Measurements from ENCODE around the gene RGS12. TPM values are rescaled to one million over a fixed set of nuclear protein-coding genes. Genes with fewer than 3 reads are reported as not detected.

The RGS12 gene
- total RNA-seq, 1 donor from 2014 or later, result 64.8 TPM

GRCh38 chr4:3311095-3311372 is 18.2 kb downstream of the RGS12 start:
- no peak overlapping the region for H3K4me3 ChIP-seq
- H3K27ac ChIP-seq, result no peak overlapping the region
- TF ChIP-seq CTCF (IDR thresholded peaks at IDR 0.05) (no peak), POLR2A (IDR thresholded peaks at IDR 0.05) (no peak), POLR2AphosphoS5 (IDR thresholded peaks at IDR 0.05; ENCODE audit: insufficient read depth in 1 of 2, low read depth in 1 of 2) (no peak)
- DNase-seq (ENCODE audit: extremely low spot score in 2 of 2), result no peak
- H3K9me3 ChIP-seq, result no peaks in the 10 kb centered on the region
- H3K36me3 ChIP-seq, result no peaks in the 10 kb centered on the region
- no peaks in the 10 kb centered on the region for H3K27me3 ChIP-seq
- H3K4me1 ChIP-seq, result peaks cover 26% of the 10 kb centered on the region
- intact Hi-C loops (cut with DNase I), result no loop called here

GRCh38 chr4:3311489-3312171 is 18.8 kb downstream of the RGS12 start:
- Histone ChIP-seq H3K9me3 (no peaks in the 10 kb centered on the region), H3K36me3 (no peaks in the 10 kb centered on the region), H3K4me3 (no peak overlapping the region), H3K4me1 (peaks cover 20% of the 10 kb centered on the region), H3K27me3 (no peaks in the 10 kb centered on the region), H3K27ac (no peak overlapping the region)
- intact Hi-C loops (cut with DNase I), result no loop called here
- no peak for DNase-seq (ENCODE audit: extremely low spot score in 2 of 2)
- TF ChIP-seq POLR2AphosphoS5 (IDR thresholded peaks at IDR 0.05; ENCODE audit: insufficient read depth in 1 of 2, low read depth in 1 of 2), result no peak
- no peak for TF ChIP-seq CTCF (IDR thresholded peaks at IDR 0.05)
- no peak for TF ChIP-seq POLR2A (IDR thresholded peaks at IDR 0.05)

GRCh38 chr4:3312362-3312761 is 19.5 kb downstream of the RGS12 start:
- DNase-seq (ENCODE audit: extremely low spot score in 2 of 2), result no peak
- Histone ChIP-seq H3K4me3 (no peak overlapping the region), H3K4me1 (peaks cover 19% of the 10 kb centered on the region), H3K9me3 (no peaks in the 10 kb centered on the region), H3K27me3 (no peaks in the 10 kb centered on the region), H3K36me3 (no peaks in the 10 kb centered on the region), H3K27ac (no peak overlapping the region)
- intact Hi-C loops (cut with DNase I), result no loop called here
- TF ChIP-seq POLR2A (IDR thresholded peaks at IDR 0.05) (no peak), CTCF (IDR thresholded peaks at IDR 0.05) (no peak), POLR2AphosphoS5 (IDR thresholded peaks at IDR 0.05; ENCODE audit: insufficient read depth in 1 of 2, low read depth in 1 of 2) (no peak)

- H3K27me3 ChIP-seq, result no peaks in the 10 kb centered on the region
- no peak for TF ChIP-seq CTCF (IDR thresholded peaks at IDR 0.05)
- TF ChIP-seq POLR2AphosphoS5 (IDR thresholded peaks at IDR 0.05; ENCODE audit: insufficient read depth in 1 of 2, low read depth in 1 of 2), result no peak
- no peak for TF ChIP-seq POLR2A (IDR thresholded peaks at IDR 0.05)
- H3K27ac ChIP-seq, result no peak overlapping the region
- H3K9me3 ChIP-seq, result no peaks in the 10 kb centered on the region
- no peak overlapping the region for H3K4me3 ChIP-seq
- peaks cover 0 to 4% of the 10 kb centered on the region in 2 donors for H3K36me3 ChIP-seq
- peaks cover 19% of the 10 kb centered on the region for H3K4me1 ChIP-seq
- intact Hi-C loops (cut with DNase I), result no loop called here
- DNase-seq (ENCODE audit: extremely low spot score in 2 of 2), result no peak
Observed at GRCh38 chr4:3313139-3313538, 20.3 kb downstream of the RGS12 start.

- Histone ChIP-seq H3K36me3 (peaks cover 0 to 6% of the 10 kb centered on the region in 2 donors), H3K9me3 (no peaks in the 10 kb centered on the region), H3K4me3 (no peak overlapping the region), H3K27me3 (no peaks in the 10 kb centered on the region), H3K4me1 (peaks cover 15% of the 10 kb centered on the region), H3K27ac (no peak overlapping the region)
- intact Hi-C loops (cut with DNase I), result no loop called here
- TF ChIP-seq POLR2AphosphoS5 (IDR thresholded peaks at IDR 0.05; ENCODE audit: insufficient read depth in 1 of 2, low read depth in 1 of 2) (no peak), CTCF (IDR thresholded peaks at IDR 0.05) (no peak), POLR2A (IDR thresholded peaks at IDR 0.05) (no peak)
- no peak for DNase-seq (ENCODE audit: extremely low spot score in 2 of 2)
Observed at GRCh38 chr4:3313556-3314228, 20.9 kb downstream of the RGS12 start.

All from vagina (tissue), 2 donors.